Activated gamma-delta T cell treated with anti-CD3 and anti-CD28 coated beads, Interleukin-2, amount 50 U/mL, for 16 hours (primary cell): ENCODE results near the gene TXNRD2.
"Not testable (repeated sequence)": the region's sequence is repeated elsewhere in the genome, so short reads cannot be mapped to it uniquely, and the experiment has no call there.

ENCODE experiments used
- DNase-seq: peaks from one replicate; pipeline ENCODE4 v3.0.0-alpha.2; 2020; ENCODE audit warnings: low read depth

TXNRD2 gene

GRCh38 chr22:19923914-19924513 lies 17.6 kb downstream of the TXNRD2 start:
- no peak for DNase-seq

- no peak for DNase-seq
Measured at GRCh38 chr22:19921544-19922081, 20.0 kb downstream of the TXNRD2 start.

- DNase-seq, result no peak
Measured at GRCh38 chr22:19919701-19920363, 21.8 kb downstream of the TXNRD2 start.

- DNase-seq, result no peak
Measured at GRCh38 chr22:19918332-19919106, 23.1 kb downstream of the TXNRD2 start.

- no peak for DNase-seq
Measured at GRCh38 chr22:19917389-19918138, 24.1 kb downstream of the TXNRD2 start.

GRCh38 chr22:19916941-19917340 lies 24.7 kb downstream of the TXNRD2 start:
- DNase-seq, result no peak

- no peak for DNase-seq
Measured at GRCh38 chr22:19916006-19916405, 25.6 kb downstream of the TXNRD2 start.

- DNase-seq, result no peak
Measured at GRCh38 chr22:19915287-19915954, 26.2 kb downstream of the TXNRD2 start.

- no peak for DNase-seq
Measured at GRCh38 chr22:19914201-19914943, 27.2 kb downstream of the TXNRD2 start.

GRCh38 chr22:19913337-19913936 lies 28.2 kb downstream of the TXNRD2 start:
- DNase-seq, result no peak

GRCh38 chr22:19912271-19912999 lies 29.2 kb downstream of the TXNRD2 start:
- DNase-seq, result no peak

- DNase-seq, result no peak
Measured at GRCh38 chr22:19911540-19912270, 29.9 kb downstream of the TXNRD2 start.

- no peak for DNase-seq
Measured at GRCh38 chr22:19910180-19910744, 31.4 kb downstream of the TXNRD2 start.

- peak; percentile 72 for DNase-seq
Measured at GRCh38 chr22:19909350-19910179, 32.1 kb downstream of the TXNRD2 start.

- DNase-seq, result not testable (repeated sequence)
Measured at GRCh38 chr22:19907902-19908301, 33.7 kb downstream of the TXNRD2 start.

GRCh38 chr22:19906864-19907263 lies 34.8 kb downstream of the TXNRD2 start:
- not testable (repeated sequence) for DNase-seq

GRCh38 chr22:19905347-19906276 lies 36.0 kb downstream of the TXNRD2 start:
- no peak for DNase-seq
